ENCODE data around the gene TPCN2.
"Not testable (repeated sequence)": the region's sequence is repeated elsewhere in the genome, so short reads cannot be mapped to it uniquely, and the experiment has no call there.

TPCN2 gene

GRCh38 chr11:69048694-69049489, at the start of gene TPCN2:
Gene TPCN2, plus strand, starts transcription at chr11:69048932. Its CDS starts 66 bp downstream, at chr11:69048998.
- peak; percentile 65 for DNase-seq

GRCh38 chr11:68999093-68999747, 49.5 kb upstream of the TPCN2 start:
- no peak for DNase-seq

DNA sequence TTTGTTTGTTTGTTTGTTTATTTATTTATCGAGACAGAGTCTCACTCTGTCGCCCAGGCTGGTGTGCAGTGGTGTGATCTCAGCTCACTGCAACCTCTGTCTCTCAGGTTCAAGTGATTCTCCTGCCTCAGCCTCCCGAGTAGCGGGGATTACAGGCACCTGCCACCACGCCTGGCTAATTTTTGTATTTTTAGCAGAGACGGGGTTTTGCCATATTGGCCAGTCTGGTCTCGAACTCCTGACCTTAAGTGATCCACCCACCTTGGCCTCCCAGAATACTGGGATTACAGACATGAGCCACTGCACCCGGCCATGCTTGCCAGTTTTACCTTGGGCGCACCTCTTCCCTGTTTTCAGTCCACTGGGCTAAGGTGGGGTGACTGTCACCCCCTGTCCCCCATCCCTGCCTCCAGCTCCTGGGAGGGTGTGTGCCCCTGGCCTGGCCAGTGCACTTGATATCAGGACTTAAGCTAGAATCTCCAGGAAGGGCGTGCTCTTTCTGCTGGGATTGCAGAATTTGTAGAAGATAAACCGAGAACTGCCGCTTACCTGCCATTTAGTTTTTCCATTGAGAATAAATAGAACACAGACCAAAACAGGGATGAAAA, 48.9 kb upstream of the TPCN2 start:
- DNase-seq: not testable (repeated sequence)

DNA sequence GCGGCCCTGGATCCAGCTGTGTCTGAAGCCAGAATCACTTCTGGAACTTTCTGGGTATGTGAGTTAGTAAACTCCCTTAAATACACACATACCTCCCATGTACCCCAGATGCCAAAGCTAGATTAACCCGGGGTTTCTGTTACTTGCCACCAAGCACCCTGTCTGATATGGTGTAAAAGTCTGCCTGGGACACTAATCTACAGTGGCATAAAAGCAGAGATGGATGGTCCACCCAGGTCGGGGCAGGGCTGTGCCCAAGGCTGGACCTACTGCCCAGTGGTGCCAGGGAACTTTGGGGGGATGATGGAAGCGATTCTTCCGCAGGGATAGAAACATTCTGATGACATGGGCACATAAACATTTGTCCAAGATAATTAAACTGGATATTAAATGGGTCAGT, 48.3 kb upstream of the TPCN2 start:
- no peak for DNase-seq

DNA sequence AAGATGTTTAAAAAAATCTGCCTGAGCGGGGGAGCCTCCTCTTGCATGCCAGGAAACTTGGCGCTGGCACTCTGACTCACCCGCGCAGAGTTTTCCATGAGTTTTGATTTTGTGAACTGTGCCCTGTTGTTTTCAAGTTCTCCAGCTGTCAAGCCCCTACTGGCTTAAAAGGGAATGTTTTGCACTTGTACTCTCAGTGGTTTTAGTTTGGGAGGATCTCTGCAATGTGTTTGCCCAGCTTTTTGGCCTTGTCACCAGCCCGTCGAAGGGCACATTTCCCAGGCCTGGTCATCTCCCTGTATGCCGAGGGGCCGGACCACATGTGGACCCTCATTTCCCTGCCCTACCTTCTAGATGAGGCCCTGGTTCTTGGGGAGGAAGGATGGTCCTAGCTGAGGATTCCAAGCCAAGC, 47.9 kb upstream of the TPCN2 start:
- no peak for DNase-seq

DNA sequence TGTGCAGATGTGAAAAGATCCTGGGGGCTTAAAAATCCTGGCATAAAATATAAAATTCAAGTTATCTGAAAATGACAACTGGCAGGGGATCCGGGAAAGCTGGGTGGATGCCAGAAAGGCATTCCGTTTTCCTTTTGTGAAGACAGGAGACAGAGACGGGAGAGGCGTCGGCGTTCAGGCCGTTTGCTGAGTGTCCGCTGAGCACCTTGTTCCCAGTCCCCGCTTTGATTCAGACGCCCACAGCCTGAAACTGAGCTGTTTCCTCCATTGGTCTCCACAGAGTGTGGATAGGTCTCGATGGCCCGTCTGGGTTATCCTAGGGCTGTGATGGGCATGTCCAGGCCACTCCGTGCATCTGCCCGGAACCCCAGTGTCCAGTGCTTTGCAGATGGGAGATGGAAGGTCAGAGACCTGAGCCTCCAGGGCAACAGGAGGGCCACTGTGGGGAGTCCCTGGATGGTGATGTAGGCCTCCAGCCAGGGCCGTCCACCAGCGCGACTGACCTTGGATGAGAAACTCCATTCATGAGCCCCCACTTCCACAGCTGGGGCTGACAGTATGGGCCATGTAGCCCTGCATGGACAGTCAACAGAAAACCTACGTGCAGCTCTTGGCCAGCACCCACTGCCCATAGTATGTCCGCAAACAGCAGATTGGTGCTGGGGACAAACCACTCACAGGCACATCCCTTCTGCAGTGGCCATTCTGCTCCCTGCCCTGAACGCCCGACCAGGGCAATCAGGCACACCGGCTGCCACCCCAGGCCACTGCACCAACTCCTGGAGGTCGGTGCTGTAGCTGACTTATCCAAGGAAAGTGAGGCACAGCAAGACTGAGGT, 47.3 kb upstream of the TPCN2 start:
- no peak for DNase-seq

DNA sequence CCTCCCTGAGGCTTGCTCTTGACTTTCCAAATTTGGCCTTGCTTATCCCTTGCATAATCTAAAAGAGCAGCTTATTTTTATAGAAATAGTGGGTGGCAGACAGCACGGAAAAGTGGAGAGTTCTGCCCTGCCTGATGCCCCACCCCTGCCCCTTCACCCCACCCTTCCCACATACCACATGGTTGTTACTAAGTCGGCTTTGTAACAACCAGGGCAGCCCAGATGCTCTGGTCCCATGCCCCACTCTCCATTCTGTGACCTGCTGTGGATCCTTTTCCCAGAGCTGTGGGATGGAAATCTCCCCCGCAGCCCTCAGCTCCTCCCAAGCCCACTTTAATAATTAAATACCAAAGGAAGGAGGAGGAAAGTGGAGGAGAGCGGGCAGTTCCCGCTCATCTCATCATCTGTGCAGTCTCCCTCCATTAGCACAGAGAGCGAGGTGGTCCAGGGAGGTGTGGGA, 46.6 kb upstream of the TPCN2 start:
- no peak for DNase-seq

DNA sequence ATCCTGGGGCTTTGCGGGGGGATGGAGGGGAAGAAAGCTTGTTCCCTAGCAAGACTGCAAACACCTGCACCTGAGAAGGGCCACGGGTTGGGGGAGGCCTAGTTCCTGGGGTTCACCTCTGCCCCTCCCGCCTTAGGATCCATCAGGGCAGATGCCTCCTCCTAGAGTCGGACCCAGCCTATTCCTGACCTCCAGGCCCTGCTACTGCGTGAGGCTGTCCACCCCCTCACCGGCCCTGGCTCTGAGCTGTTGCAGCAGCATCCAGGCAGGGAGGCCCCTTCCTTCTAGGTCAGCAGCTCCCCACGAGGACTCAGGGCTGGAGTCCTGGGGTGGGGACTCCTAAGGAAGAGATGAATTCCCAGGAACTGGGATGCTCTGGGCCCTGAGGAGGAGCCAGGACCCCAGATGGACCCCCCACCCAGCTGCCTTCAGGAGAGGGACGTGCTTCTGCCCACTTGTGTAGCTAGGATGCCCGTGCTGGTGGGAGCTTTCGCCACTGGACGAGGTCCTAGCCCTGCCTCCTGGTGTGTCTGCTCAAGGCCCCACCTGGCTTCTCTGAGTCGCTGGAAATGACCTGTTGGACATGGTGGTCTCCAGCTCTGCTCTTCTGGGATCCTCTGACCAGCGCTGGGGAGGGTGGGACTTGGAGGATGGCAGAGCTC, 46.0 kb upstream of the TPCN2 start:
- DNase-seq: no peak

- no peak for DNase-seq
Observed at GRCh38 chr11:69003301-69003865, 45.3 kb upstream of the TPCN2 start.

DNA sequence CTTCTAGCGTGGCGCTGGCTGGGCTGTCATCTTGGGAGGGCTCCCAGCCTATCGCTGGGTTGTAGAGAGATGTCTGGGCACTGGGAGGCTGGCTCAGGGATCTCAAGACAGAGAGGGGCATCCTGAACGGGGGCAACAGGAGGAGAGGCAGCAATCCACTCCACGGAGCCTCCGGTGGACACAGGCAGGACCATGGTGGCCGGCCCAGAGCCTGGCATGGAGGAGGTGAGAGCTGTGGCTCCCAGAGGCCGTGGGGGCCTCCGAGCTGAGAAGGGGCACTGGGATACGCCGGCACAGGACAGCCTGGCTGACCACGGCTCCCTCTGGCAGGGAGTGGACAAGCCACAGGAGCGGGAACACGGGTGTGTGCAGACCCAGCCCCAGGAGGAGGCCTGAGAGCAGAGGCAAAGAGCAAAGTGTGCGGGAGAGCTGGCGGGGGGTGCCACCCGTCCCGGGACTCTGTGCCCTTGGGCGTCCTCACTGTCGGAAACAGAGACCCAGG, 44.8 kb upstream of the TPCN2 start:
- no peak for DNase-seq

- no peak for DNase-seq
Observed at GRCh38 chr11:69004411-69005182, 44.1 kb upstream of the TPCN2 start.

DNA sequence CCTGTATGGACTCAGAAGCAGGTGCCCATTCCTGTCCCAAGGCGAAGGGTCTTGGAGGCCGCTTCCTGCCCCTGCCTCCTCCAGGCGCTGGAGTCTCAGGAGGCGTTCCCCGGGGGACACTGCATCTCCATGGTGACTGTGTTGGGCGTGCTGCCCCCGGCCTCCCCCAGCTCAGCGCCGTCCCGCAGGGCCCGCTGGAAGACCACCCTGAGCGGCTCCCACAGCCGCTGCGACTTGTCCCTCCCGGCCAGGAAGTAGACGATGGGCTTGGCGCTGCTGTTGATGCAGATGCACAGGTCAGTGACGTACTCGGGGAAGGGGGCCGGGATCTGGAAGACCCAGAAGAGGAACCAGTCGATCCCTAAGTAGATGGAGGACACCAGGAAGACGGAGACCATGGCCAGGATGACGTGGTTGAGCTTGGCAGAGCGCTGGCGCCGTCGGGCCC, 43.5 kb upstream of the TPCN2 start:
- DNase-seq: no peak

DNA sequence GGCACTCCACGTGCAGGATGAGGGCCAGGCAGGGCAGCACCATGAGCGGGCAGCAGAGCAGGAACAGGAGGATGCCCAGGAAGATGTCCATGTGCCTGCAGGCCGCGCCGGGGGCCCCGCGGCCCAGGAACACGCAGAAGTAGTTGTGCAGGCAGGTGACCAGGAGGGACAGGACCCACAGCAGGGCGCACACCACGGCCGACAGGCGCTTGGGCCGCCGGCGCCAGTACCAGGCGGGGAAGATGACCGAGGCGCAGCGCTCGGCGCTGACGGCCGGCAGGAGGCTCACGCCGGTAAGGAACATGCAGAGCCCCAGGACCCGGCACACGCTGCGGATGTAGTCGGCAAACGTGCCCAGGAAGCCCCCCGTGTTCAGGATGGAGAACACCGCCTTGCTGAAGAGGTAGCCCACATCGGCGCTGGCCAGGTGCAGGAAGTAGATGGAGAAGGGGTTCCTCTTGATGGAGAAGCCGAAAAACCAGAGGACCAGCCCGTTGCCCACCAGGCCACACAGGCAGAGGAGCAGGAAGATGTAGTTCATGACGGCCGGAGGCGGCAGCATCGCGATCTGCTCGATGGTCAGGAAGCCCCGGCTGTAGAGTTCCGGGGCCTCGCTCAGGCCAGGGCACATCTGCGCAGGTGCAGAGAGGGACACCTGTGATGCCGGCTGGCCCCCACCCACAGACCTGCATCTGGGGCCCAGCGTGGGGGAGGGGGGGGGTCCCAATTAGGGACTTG, 42.9 kb upstream of the TPCN2 start:
- DNase-seq: no peak

- DNase-seq: no peak
Observed at GRCh38 chr11:69006816-69007215, 41.9 kb upstream of the TPCN2 start.

DNA sequence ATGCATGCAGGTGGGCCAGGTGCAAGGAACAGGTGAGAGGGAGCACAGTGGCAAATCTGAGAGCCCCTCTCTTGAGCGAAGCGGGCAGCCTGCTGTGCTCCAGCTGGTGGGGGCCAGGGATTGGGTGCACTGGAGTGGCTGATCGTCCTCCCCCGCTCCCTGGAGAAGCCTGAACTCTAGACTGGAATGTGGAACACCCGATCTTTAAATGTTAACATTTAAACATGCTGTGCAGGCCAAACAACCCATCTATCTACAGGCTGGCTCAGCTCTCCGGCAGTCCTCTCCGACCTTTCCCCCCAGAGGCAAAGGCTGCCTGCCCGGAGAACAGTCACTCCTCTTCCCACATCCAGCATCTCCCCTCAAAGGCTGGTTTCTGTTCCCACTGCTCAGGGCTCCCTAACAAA, 40.8 kb upstream of the TPCN2 start:
- no peak for DNase-seq

DNA sequence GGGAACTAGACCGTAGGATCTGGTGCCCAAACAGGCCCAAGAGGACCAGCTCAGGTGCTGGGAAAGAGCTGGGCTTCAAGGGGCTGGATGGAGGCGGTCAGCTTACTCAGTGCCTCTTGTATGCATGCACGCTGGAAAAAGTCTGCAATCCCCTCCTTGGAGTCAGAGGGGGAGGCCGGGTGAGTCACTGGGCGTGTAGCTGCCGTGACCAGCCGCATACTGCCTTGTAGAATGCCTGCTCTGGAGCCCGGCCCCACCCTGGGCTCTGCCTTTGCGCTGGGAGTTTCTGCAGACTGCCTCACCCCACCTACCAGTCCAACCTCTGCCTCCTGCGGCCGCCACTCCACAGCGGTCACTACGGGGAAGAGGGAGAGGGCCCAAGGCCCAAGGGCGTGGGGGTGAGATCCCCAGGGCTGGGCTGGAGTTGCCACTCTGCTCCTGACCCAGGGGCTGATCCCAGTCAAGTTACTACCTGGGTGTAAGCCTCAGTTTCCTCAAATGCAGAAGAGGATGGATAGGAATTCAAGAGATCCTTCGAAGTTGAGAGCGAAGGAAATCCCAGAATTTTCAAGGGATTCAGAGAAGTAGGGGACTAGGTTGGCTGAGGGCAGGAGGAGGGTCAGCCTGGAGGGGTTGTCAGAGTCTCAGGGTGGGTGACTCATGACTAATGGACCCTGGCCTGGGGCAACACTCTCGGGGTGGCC, 39.8 kb upstream of the TPCN2 start:
- DNase-seq: no peak

DNA sequence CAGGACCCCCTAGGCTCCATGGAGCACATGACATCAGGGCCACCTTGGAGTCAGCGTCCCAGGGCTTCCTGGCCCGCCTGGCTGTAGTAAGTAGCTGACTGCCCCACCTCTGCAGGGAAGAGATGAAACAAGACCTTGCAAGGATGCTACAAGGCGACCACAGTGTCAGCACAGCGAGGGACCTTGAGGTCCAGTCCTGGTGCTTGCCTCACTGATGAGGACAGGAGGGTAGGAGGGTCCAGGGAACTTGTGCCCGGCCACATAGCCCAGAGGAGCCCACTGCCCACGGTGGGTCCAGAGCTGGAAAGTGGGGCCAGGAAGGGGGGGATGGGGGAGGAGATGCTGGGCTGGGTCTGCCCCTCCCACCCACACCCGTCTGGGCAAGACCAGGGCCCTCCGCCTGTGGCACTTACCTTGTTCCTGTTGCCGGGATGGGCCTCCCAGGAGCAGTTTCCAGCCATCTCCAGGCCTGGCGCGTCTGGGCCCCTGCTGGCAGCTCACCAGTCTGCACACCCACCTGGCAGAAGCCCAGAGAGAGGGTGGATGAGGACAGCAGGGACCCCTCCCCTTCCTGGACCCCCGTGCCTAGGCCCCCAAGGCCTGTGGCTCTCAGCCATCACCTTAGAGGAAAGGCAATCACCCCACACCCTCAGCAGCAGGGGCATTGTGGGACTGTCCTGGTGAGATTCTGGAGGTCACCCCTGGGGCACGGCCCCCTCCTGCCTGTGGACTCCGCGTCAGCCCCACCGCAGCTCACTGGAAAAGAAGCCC, 39.1 kb upstream of the TPCN2 start:
- DNase-seq: no peak

- DNase-seq: no peak
Observed at GRCh38 chr11:69010361-69010891, 38.3 kb upstream of the TPCN2 start.
